NCI-H446 treated with DMSO at 0.1 percent for 48 hours (cell line): ENCODE measurements around the gene CYP2C18.
"Not testable (repeated sequence)": the region's sequence is repeated elsewhere in the genome, so short reads cannot be mapped to it uniquely, and the experiment has no call there.

Source experiments
- DNase-seq: peaks from one replicate; lab custom pipeline; 2025; lab: John Stamatoyannopoulos, UW

Gene CYP2C18

DNA sequence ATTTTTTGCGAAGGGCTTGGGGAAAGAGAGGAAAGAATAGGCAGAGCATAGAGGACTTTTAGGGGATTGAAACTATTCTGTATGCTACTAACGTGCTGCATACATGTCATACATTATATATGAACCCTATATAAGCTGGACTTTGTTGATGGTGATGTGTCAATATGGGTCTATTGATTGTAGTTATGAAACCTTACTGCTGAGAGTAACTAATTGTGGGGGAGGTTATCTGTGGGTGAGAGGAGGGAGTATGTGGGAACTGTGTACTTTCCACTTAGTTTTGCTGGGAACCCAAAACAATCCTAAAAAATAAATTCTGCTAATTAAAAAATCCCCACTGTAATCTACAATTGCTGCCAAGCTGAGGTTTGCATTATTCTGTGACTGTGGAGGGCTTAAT, 63.6 kb downstream of the CYP2C18 start:
- no peak for DNase-seq

DNA sequence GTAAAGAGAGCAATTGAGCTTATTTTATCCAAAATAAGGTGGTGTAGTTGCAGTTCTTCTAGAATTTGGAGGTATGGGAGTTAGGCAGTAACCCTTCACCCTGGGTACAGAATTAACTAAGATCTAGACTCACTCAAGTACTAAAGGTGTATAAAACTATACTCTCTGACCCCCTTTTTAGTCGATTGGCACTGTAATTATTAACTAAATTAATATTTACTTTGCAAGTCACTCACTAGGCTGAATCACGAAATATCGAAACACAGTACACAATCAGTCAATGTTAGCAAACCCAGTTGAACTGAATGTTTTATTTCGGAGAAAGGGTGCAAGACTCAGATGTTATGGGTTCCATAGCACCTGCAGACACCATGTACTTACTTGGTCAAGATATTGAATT, 64.3 kb downstream of the CYP2C18 start:
- DNase-seq, result no peak

DNA sequence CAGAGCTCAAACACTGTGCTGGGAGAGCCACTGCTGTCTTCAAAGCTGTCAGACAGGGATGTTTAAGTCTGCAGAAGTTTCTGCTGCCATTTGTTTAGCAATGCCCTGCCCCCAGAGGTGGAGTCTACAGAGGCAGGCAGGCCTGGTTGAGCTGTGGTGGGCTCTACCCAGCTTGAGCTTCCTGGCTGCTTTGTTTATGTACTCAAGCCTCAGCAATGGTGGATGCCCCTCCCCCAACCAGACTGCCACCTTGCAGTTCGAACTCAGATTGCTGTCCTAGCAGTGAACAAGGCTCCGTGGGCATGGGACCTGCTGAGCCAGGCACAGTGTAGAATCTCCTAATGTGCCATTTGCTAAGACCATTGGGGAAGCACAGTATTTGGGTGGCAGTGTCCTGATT, 74.4 kb downstream of the CYP2C18 start:
- no peak for DNase-seq

DNA sequence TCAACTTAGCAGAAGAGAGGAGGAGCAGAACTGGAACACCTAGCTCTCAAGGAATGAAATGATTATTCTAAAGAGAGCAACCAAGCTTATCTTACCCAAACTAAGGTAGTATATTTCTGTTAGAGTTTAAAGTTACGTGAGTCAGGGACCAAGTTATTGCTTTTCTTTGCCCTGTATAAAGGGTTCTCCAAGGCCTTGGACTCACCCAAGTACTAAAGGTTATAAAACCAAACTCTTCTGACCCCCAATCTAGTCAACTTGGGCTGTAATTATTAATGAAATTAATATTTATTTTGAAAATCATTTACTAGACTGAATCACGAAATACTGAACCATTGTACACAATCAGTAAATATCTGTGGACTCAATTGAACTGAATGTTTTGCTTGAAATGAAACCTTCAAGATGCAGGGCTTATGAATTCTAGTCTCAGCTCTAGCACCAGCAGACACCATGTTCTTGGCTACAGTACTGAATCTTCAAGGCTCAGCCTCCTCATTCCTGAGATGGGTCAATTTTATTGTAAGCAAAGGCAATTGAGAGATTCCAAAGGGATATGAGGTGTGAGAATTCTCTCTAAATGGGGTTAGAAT, 77.2 kb downstream of the CYP2C18 start:
- DNase-seq, result no peak

DNA sequence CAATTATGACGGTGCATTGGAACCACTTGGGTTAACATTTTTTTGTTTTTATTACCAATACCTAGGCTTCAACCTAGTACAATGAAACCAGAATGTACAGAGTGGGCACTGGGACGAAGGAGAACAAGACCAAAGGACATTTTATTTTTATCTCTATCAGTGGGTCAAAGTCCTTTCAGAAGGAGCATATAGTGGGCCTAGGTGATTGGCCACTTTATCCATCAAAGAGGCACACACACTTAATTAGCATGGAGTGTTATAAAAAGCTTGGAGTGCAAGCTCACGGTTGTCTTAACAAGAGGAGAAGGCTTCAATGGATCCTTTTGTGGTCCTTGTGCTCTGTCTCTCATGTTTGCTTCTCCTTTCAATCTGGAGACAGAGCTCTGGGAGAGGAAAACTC, 78.9 kb downstream of the CYP2C18 start, which contains the start of gene CYP2C19:
TSS of gene CYP2C19 (plus strand) at position 289 of the 400 bp plus-strand sequence. CDS start at position 314, 25 bp downstream.
- DNase-seq, result no peak

DNA sequence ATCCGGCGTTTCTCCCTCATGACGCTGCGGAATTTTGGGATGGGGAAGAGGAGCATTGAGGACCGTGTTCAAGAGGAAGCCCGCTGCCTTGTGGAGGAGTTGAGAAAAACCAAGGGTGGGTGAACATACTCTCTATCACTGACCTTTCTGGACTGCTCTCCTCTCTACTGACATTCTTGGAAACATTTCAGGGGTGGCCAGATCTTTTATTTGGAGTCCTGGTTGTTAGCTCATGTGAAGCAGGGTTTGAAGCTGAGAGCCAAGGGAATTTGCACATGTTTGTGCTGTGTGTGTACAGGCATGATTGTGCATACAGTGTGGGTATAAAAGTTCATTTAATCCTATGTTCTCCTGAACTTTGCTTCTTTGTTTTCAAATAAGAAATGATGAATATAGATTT, 91.9 kb downstream of the CYP2C18 start:
- not testable (repeated sequence) for DNase-seq

DNA sequence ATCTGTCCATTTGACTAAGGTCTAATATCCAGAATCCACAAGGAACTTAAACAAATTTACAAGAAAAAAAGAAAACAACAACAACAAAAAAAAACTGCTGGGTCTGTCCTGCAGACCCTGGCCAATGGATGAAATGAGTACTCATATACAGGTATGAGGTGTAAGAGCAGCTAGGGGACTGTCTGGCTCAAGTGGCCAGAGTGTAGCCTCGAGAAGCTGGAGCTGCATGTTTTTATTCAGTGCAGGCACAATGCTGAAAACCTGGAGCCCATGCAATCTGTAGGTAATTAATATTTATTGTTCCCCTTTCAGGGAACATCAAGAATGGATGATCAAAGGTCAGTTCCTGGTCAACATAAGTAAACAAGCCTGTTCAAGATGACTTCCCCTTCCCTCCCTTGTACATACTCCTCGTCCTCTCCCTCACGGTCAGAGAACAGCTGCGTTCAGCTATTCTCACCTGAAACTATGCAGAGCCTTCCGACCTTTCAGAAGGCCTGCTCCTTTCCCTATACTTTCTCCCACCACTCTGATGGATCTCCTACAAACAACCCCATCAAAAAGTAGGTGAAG, 94.4 kb downstream of the CYP2C18 start:
- DNase-seq, result no peak

DNA sequence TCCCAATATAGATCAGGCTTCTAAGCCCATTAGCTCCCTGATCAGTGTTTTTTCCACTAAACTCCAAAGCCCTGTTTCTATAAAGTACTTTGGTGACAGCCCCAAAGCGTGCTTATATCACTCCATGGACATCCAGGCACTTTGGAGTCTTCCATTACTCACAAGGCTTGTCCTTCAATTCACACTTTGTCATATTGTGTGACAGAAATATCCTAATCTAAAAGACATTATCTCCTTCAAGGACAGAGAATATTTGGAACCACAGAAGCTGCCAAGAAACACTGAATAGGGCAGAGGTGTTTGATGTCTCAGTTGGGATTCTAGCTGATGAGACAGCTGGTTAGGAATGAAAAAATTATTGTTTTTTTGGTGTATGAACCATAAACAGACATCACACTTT, 97.3 kb downstream of the CYP2C18 start:
- no peak for DNase-seq

DNA sequence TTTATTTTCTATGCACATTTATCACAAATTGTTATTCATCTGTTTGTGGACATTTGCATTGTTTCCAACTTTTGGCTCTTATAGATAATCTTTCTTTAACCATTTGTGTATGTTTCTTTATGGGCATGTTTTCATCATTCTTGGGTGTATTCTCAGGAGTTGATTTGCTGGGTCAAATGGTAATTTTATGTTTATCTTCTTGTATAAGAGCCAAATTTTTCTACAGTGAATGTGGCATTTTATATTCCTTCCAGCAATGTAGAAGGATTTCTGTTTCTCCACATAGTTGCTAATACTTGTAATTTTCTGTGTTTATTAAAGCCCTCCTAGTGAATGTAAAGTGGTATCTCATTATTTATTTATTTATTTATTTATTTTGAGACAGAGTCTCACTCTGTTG, 100.7 kb downstream of the CYP2C18 start:
- no peak for DNase-seq

DNA sequence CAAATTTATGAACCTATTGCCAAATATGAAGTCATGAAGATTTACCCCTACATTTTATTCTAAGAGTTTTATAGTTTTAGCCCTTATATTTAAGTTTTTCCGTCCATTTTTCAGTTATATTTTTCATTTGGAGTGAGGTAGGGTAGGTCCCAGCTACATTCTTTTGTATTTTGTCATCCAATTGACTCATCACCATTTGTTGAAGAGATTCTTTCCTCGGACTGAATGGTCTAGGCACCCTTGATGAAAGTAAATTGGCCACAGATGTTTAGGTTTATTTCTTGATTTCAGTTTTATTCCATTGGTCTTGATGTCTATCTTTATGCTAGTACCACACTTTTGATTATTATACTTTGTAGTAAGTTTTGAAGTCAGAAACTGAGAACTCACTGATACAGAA, 101.7 kb downstream of the CYP2C18 start:
- no peak for DNase-seq
